ENCODE results near the gene SGCD. TPM values are rescaled to one million over a fixed set of nuclear protein-coding genes. Genes with fewer than 3 reads are reported as not detected.

SGCD gene
- total RNA-seq, 4 donors from 2014 or later = 0.53 to 2.3 (median 1.2) TPM

DNA sequence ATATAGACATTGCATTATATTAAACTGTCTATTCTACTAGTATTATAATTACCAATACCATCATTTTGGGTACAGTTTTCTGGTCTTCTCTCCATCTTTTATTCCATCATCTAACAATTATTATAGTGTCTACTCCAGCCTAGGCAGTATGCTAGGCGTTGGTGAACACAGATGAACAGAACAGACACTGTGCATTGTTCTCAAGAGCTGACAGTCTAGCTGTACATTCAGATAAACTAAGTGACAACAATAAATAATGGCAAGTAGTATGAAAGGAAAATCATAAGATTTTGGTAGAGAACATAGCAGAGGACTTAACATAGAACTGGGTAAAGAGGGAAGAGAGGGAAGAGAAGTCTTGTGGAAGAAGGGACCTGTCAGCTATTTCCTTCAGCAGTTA lies 12.5 kb upstream of the SGCD start:
- DNase-seq (ENCODE audit: low spot score in 2 of 2) = no peak
- H3K4me3 ChIP-seq (ENCODE audit: low read depth, poor library complexity, severe bottlenecking) = no peak overlapping the region
- intact Hi-C loops (cut with DNase I; ENCODE audit: low total_unique reads) = no loop called here
- WGBS, 2 donors = 63 to 64% methylated on average over 1 of the region's 1 CpG
- TF ChIP-seq, protein P1, sequence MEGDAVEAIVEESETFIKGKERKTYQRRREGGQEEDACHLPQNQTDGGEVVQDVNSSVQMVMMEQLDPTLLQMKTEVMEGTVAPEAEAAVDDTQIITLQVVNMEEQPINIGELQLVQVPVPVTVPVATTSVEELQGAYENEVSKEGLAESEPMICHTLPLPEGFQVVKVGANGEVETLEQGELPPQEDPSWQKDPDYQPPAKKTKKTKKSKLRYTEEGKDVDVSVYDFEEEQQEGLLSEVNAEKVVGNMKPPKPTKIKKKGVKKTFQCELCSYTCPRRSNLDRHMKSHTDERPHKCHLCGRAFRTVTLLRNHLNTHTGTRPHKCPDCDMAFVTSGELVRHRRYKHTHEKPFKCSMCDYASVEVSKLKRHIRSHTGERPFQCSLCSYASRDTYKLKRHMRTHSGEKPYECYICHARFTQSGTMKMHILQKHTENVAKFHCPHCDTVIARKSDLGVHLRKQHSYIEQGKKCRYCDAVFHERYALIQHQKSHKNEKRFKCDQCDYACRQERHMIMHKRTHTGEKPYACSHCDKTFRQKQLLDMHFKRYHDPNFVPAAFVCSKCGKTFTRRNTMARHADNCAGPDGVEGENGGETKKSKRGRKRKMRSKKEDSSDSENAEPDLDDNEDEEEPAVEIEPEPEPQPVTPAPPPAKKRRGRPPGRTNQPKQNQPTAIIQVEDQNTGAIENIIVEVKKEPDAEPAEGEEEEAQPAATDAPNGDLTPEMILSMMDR (IDR thresholded peaks at IDR 0.05) = no peak
- no peak for TF ChIP-seq POLR2A (IDR thresholded peaks at IDR 0.05)

- intact Hi-C loops (cut with DNase I; ENCODE audit: low total_unique reads) = no loop called here
- TF ChIP-seq, protein P1 (IDR thresholded peaks at IDR 0.05) = no peak
- DNase-seq (ENCODE audit: low spot score in 2 of 2) = no peak
- H3K4me3 ChIP-seq (ENCODE audit: low read depth, poor library complexity, severe bottlenecking) = no peak overlapping the region
Measured at GRCh38 chr5:156322666-156323065, 4.3 kb upstream of the SGCD start.

- H3K4me3 ChIP-seq (ENCODE audit: low read depth, poor library complexity, severe bottlenecking) = no peak overlapping the region
- 48 to 57% methylated on average over 6 of the region's 6 CpGs for WGBS, 2 donors
- intact Hi-C loops (cut with DNase I; ENCODE audit: low total_unique reads) = no loop called here
- no peak for DNase-seq (ENCODE audit: low spot score in 2 of 2)
- no peak for TF ChIP-seq POLR2A (IDR thresholded peaks at IDR 0.05)
- TF ChIP-seq, protein P1 (IDR thresholded peaks at IDR 0.05) = no peak
Measured at GRCh38 chr5:156327296-156327695, 332 bp downstream of the SGCD start.

- 51 to 60% methylated on average over 3 of the region's 3 CpGs for WGBS, 2 donors
- DNase-seq (ENCODE audit: low spot score in 2 of 2) = no peak
- H3K4me3 ChIP-seq (ENCODE audit: low read depth, poor library complexity, severe bottlenecking) = no peak overlapping the region
- TF ChIP-seq POLR2A (IDR thresholded peaks at IDR 0.05) = no peak
- TF ChIP-seq, protein P1 (IDR thresholded peaks at IDR 0.05) = no peak
- intact Hi-C loops (cut with DNase I; ENCODE audit: low total_unique reads) = no loop called here
Measured at GRCh38 chr5:156328161-156328560, 1.2 kb downstream of the SGCD start.

GRCh38 chr5:156328766-156329165 lies 1.8 kb downstream of the SGCD start:
- no peak overlapping the region for H3K4me3 ChIP-seq (ENCODE audit: low read depth, poor library complexity, severe bottlenecking)
- TF ChIP-seq, protein P1 (IDR thresholded peaks at IDR 0.05) = no peak
- no peak for TF ChIP-seq POLR2A (IDR thresholded peaks at IDR 0.05)
- WGBS, 2 donors = 63 to 74% methylated on average over 6 of the region's 6 CpGs
- no peak for DNase-seq (ENCODE audit: low spot score in 2 of 2)
- intact Hi-C loops (cut with DNase I; ENCODE audit: low total_unique reads) = no loop called here

DNA sequence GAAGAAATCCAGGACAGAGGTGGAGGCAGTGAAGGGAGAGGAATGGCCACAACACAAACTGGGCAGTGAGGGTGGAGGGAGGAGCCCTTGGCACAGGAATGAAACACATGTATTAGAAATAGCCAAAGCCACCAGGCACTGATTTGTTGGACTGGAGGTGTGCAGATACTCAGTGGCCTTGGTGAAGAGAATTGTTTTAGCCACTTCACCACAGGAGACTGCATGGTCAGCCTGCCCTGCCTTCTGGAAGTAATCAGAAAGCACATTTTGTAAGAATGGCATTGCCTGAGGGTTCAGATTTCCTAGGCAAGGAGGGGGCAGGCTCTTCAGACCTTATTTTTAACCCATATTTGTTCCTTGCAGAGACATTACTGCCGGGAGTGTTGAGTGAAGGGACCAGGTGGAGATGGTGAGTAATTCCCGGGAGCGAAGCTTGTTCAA lies 2.2 kb downstream of the SGCD start:
- intact Hi-C loops (cut with DNase I; ENCODE audit: low total_unique reads) = no loop called here
- 88 to 94% methylated on average over 3 of the region's 3 CpGs for WGBS, 2 donors
- no peak overlapping the region for H3K4me3 ChIP-seq (ENCODE audit: low read depth, poor library complexity, severe bottlenecking)
- TF ChIP-seq POLR2A (IDR thresholded peaks at IDR 0.05) = no peak
- TF ChIP-seq, protein P1 (IDR thresholded peaks at IDR 0.05) = no peak
- no peak for DNase-seq (ENCODE audit: low spot score in 2 of 2)
